NCI-H128 (cell line): ENCODE results near the gene RHBDD3.

Source experiments
- DNase-seq: peaks from one replicate; lab custom pipeline; 2025; ENCODE audit not compliant: unreplicated experiment; lab: John Stamatoyannopoulos, UW

Gene RHBDD3

DNA sequence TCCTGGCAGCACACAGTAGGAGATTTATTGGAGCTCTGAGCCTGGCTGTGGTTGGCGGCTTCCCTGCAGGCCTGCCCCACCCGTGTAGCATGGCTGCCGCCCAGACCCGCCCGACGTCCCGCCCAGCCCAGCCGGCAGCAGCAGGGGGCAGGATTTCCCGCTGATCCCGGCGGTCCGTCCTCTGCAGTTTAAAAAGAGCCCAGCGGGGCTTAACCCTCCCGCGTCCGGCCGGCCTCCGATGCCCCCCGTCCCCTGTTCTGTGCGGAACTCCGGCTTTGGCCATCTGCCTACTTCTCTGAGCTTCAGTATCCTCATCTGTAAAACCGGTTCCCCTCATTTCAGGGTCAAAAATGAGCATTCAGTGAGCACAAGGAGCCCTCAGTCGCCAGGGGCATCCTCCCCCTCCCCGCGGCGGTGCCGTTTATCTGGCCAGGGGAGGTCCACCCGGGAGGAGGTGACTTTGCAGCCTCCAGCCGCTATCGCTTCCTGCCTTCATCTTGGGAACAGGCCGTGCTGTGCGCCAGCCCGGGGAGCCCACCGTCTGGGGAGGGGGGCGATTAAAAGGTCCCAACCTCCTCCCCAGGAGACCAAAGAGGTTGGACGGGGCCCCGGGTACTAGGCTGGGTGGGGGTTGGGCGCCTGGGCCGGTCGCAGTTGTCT lies 38.5 kb upstream of the RHBDD3 start, which contains the start of gene GAS2L1:
TSS of gene GAS2L1 (plus strand) at position 476 of the 660 bp plus-strand sequence. CDS start 1,456 bp downstream, outside the sequence.
- DNase-seq: no peak

DNA sequence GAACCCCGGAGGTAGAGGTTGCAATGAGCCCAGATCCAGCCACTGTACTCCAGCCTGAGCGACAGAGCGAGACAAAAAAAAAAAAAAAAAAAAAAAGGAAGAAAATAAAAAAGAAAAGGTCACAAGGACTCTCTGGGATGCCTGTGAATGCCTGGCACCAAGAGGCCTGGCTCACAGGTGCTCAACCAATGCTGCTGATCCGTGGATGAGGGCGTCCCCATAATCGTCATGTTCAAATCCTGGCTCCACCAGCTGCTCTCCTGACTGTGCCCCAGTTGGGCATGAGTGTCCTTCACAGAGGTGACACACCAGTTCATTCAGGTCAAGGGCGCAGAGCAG lies 38.0 kb upstream of the RHBDD3 start:
- DNase-seq: no peak

DNA sequence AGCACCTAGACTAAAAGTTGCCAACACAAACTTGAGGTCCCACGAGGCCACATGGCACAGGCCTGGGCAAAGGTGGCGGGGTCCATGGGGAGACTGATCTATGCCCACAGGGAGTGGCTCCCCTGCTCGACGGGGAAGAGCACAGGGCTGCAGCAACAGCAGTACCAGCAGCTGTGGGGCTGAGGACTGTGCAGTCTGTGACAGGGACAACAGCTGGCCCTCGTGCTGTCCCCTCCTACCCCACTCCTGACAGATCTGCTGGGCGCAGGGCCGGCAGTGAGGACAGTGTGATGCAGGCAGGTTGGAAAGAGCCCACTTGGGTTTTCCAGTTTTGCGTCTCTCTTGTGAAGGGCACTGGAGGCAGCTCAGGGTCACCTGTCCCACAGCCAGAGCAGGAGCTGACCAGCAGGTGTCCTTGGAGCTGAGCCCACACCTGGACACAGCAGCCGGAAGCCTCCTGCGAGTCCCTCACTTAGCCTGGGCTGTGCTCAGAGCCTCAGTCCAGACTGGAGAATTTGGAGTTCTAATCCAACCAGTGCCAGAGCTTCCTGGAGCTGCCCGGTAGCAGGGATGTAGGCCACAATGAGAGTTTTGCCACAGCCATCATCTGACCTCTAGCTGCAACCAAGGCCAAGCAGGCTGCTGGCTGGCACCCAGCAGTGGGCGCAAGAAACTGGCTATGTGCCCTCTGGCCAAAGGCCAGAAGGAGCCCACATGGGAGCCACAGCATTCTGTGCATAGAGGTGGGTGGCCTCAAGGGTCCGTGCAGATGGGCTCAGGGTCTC lies 35.1 kb upstream of the RHBDD3 start:
- no peak for DNase-seq

DNA sequence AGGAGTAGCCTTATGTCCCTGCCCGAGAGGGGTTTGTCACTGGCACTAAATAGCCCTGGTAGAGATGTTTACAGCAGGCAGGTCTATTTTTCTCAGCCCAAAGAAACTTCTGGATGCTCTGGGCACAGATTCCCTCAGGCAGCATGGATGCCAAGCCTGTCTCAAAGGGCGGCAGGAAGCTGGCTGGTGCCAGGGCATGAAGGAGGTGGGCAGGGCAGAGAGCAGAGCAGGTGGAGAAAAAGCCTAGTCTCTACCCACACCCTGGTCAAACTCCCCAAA lies 34.6 kb upstream of the RHBDD3 start:
- DNase-seq: no peak

DNA sequence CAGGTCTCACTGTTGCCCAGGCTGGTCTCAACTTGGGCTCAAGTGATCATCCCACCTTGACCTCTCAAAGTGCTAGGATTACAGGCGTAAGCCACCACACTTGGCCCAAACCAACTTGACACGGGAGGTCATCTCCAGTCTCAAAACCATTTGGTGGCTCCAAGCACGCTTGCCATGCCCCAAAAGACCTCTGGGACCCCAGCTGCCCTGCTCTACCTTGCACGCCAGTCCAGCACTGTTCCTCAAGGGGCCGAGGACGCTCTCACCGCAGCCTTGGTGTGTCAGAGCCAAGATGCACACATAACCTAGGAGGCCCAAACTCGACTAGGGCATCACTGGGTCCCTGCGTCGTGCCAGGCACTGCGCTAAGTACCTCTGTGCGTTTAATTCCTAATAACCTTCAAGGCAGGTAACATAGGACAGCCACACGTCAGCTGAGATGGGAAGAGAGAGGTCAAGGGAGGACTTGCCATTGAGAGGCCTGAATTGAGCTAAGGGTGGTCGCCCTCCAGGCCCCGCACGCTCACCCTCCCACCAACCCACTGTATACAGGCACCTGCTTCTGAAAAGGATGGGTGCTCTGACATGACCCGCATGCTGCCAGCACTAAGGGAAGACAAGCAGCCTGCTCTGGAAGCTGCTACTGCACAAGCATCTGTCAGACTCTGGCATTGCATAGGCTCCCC lies 34.1 kb upstream of the RHBDD3 start:
- no peak for DNase-seq

DNA sequence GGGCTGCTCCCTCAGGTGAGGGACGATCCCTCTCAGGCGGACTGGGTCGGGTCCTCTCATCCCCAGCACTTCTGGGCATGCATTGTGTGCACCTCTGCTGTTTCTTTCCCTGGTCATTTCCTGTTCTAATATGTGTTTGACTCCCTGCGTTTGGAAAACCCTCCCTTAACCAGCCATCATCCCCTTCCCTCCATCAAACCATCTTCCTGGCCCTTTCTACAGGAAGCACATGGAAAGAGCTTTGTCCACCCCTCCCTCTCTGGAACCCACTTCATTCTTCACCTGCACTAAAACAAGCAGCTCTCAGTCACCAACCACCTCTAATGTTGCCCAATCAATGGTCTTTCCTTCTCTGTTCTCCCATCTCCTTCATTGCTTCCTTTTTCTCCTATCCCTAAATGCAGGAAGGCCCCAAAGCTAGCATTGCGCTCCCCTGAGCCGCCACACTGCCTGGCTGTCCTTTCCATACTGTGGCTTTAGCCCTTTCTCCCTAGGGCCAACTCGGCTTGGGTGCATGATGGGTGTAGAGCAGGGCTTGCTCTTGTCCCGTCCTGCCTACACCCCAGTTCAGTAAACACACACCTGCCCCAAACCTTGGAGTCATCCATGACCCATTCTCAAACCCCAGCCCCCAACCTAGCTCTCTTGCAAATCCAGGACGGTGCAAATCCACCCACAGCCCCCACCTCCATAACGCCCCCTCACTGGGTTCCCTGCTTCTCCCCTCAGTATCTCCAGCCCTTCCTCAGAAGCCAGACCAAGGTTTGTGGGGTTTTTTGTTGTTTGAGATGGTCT lies 33.2 kb upstream of the RHBDD3 start:
- no peak for DNase-seq

DNA sequence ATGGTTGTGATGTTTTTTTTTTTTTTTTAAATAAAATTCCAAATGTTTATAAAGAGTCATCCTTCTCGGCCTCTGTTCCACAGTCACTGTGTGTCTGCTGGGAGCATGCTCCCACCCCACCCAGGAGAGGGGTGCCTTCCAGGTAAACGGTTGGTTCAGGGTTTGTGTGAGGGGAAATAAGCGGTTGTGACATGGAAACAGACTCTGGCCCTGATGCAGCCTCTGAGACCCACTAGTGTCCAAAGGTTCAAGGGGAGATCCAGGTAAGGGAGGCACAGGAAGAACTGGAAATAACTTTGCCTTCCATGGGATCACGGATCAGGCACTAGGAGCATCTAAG lies 32.7 kb upstream of the RHBDD3 start:
- no peak for DNase-seq

DNA sequence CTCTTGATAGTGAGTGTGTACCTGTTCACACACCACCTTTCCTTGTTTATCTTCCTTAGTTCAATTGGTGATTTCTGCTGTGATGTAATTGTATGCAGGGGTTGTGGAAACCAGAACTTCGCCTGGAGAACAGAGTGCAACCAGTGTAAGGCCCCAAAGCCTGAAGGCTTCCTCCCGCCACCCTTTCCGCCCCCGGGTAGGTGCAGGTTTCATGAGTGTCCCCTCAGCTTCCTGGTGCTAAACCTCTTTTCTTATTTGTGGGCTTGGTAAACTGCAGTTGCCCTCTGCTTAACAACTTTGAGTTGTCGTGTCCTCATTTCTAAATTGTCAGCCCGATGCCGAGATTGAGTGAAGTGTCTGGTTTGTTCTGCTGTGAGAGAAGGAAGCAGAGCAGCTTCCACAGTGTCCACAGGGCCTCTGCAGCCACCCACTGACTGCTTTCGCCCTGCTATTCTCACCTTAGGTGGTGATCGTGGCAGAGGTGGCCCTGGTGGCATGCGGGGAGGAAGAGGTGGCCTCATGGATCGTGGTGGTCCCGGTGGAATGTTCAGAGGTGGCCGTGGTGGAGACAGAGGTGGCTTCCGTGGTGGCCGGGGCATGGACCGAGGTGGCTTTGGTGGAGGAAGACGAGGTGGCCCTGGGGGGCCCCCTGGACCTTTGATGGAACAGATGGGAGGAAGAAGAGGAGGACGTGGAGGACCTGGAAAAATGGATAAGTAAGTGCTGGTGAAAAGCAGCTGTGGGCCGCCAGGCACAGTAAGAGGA lies 31.5 kb upstream of the RHBDD3 start:
- no peak for DNase-seq

DNA sequence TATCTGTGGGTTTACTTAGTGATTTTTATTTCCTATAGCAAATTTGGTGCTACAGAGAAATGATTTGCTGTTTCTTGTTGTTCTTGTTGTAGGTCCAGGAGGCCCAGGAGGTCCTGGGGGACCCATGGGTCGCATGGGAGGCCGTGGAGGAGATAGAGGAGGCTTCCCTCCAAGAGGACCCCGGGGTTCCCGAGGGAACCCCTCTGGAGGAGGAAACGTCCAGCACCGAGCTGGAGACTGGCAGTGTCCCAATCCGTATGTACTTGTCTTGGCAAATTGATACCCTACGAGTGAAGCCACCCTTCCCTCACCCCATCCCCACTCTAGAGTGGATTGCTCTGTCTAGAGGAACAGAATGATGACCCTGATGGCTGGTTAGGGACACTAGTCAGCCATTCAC lies 30.9 kb upstream of the RHBDD3 start:
- no peak for DNase-seq

DNA sequence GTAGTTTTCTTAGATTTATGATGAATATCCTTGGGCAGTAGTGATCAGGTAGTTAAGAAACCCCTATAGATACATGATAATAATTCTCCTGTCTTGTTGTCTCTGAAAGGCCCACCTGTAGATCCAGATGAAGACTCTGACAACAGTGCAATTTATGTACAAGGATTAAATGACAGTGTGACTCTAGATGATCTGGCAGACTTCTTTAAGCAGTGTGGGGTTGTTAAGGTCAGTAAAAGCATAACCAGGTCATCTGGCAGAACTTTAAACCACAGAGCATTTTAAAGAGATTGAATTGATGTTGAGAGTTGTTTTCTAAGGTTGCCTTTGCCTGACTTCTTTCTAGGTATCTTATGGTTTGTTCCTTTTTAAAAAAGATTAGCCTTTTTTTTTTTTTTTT lies 24.6 kb upstream of the RHBDD3 start:
- DNase-seq: no peak

DNA sequence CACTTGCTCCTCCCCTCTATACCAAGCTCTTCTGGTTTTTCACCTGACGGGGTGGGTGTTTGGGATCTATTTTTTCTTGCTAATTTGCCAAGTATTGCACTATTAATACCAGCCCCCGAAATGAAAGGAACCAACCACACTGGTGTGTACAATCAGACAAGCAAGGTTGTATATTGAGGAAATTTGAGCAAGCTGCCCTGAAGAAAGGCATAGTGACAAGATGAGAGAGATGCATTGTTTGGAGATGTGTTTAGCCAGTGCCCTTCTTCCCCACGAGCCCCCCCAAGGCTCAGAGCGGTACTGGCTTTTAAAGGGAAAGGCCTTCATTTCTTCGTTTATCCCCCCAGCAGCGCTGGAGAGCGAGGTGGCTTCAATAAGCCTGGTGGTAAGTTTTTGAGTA lies 23.4 kb upstream of the RHBDD3 start:
- DNase-seq: no peak

DNA sequence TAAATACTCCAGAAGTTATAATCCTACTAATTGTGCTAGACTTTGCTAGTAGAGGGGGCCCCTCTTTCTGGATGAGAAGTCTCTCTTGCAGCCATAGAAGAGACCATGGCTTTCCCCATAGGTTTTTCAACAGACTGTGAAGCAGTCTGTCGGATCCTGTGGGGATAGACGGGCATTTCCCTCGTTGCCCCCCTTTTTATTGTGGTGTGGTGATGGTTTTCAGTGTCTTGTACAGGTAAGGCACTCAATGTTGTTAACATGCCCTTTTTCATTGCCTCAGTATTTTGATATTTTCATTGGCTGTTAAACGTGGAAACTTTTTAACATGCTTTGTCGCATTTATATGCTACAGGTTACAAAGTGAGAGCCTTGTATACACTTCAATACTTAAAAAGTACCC lies 22.3 kb upstream of the RHBDD3 start:
- no peak for DNase-seq

DNA sequence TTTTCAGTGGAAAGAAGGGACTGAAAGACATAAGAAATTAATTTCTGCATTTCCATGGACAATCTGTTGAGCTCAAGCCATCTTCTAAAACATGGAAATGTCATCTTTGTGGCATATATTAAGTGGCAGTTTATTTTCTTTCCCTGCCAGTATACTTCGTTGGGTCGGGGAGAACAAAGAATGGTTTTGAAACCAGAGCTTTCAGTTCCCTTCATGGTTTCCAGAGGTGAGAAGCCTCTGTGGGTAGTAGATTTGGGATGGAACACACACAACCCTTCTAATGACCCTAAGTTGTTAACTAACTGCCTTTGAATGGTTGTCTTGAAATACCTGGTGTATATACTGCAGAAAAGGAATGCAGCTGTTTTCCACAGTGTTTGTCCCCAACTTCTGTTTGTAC lies 21.1 kb upstream of the RHBDD3 start:
- no peak for DNase-seq

DNA sequence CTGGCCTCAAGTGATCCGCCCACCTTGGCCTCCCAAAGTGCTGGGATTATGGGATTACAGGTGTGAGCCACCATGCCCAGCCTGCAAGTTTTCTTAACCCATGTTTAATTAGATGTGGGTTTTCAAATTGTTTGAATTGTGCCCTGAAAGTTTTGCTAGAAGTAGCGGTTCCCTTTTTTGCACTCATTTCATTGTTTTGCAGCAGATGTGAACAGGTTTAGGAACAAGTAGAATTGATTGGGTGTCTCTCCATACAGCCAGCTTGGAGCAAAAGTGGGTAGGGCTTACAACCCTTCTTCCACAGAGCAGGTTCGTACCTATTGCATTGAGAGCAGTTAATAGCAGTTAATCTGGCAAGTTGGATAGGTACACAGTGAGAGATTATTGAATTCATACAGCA lies 16.4 kb upstream of the RHBDD3 start:
- no peak for DNase-seq

DNA sequence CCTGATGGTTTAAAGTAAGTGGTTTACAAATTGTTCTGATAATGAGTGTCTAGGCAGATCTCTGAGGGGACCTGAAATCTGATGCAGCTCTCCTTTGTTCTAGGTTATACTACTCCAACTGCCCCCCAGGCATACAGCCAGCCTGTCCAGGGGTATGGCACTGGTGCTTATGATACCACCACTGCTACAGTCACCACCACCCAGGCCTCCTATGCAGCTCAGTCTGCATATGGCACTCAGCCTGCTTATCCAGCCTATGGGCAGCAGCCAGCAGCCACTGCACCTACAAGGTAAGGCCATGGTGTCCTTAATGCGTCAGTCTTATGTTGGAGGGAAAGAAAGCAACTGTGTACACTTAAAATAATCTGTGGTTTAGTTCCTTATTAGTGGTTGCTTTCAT lies 10.1 kb upstream of the RHBDD3 start:
- no peak for DNase-seq

DNA sequence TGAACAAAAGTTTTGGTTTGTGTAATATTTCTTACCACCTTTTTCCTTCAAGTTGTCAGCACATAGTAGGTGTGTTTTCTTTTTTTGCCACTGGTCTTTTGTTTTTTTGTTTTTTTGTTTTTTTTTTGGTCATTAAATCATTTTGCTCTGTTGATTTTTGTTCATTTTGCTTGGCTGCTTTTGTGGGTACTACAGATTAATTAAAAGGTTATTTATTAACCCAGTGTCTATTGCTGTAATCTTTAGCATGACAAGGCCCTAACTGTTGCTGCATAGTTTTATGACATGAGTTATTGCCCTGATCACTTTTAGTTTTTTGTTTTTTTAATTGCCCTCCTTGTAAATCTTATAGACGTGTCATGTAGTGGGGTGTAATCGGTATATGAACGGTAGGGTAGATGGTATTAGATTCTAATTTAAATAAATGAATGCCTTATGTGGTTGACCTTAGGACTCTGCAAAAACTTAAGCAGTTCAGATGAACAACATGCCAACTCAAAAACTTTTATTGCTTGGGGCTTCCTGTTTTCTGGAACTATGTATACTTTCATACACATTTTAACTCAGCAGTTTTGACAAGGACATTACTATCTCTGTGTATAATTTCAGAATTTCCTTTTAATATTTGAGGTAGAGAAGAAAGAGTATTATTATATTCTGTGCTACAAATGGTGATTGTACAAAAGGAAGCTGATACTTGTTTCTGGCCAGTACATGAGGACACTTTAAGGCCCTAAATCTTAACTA lies 8.2 kb upstream of the RHBDD3 start:
- DNase-seq: no peak

DNA sequence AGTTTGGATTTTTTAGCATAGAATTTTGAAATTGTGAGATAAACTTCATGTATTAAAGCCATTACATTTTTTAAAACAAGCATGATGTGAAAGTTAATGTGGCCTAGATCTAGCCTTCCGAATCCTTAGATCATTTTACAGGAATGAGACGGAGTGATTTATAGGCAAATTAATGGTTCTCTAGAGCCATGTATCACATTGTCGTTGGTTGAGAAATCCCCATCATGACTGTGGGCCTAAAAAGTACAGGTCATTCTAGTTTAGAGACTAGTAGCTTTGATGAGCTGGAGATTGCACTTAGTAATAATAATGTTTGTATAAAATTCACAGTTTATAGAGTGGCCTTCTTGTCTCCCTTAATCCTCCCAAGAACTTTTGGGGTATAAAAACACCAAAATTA lies 7.4 kb upstream of the RHBDD3 start:
- no peak for DNase-seq

DNA sequence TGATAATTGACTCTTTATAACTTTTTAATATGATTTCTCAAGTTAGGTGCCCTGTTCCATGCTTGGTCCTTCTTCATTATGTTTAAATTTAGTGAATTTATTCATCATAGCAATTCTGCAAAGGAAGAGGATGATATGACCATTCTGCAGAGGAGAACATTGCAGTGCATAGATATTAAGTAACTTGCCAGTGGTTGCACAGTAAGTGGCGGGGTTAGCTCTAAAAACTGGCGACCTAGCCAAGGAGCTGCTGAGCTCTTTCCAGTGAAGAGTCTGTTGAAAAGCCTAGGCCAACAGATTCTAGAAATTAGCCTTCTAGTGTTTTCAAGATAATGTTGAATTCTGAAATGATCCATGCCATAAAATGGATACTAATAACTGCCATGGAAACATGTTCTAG lies 4.8 kb upstream of the RHBDD3 start:
- no peak for DNase-seq

DNA sequence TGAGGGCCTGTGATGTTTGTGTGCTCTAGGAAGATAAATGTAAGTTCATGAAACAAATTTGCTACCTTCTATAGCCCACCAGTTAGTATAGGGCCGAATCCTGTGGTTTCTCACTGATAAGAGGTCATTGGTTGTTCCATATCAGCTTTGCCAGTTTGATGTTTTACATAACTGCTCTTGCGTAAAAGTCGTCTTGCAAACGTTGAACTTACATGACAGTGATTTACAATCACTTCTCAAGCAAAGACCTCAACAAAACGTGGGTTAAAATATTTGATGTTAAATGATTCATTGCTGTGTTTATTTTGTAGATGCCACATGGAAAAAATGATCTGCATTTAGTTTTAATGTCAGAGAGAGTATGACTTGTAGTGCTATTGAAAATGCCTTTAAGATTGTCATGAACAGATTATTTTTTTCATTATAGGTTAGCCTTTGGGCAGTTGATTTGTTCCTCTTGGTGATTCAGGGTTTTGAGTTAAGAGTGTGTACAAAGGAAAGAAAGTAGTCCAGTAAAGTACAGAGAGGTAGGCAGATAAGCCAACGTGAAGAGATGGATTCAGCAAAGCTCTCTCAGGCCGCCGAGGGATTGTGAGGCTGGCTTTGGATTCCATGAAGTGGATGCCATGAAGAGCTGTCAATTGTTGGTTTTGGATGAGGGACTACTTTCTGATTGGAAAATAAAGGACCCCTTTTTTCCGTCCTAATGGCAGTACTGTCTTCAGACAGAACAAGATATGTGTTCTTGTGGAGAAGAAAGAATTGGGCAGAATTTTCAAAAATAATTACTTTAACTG lies 2.9 kb upstream of the RHBDD3 start:
- DNase-seq: no peak
